Measurements from ENCODE around the gene GINS1.
"Not testable (repeated sequence)": the region's sequence is repeated elsewhere in the genome, so short reads cannot be mapped to it uniquely, and the experiment has no call there.

Gene GINS1

GRCh38 chr20:25457886-25458680 lies 50.6 kb downstream of the GINS1 start:
- DNase-seq: no peak

- DNase-seq: no peak
These were observed 51.8 kb downstream of the GINS1 start for GRCh38 chr20:25459111-25459830.

- DNase-seq: no peak
These were observed 52.6 kb downstream of the GINS1 start for GRCh38 chr20:25459916-25460535.

GRCh38 chr20:25460566-25461280 lies 53.2 kb downstream of the GINS1 start:
- no peak for DNase-seq

- DNase-seq: no peak
These were observed 53.8 kb downstream of the GINS1 start for GRCh38 chr20:25461281-25461650.

GRCh38 chr20:25461786-25462545 lies 54.5 kb downstream of the GINS1 start:
- no peak for DNase-seq

GRCh38 chr20:25464501-25465242 lies 57.2 kb downstream of the GINS1 start:
- no peak for DNase-seq

- no peak for DNase-seq
These were observed 58.0 kb downstream of the GINS1 start for GRCh38 chr20:25465243-25466135.

GRCh38 chr20:25466846-25467245 lies 59.4 kb downstream of the GINS1 start:
- no peak for DNase-seq

GRCh38 chr20:25467441-25467840 lies 60.0 kb downstream of the GINS1 start:
- DNase-seq: no peak

- no peak for DNase-seq
These were observed 60.9 kb downstream of the GINS1 start for GRCh38 chr20:25468126-25469075.

- DNase-seq: no peak
These were observed 62.1 kb downstream of the GINS1 start for GRCh38 chr20:25469558-25469957.

GRCh38 chr20:25470045-25470444 lies 62.6 kb downstream of the GINS1 start:
- DNase-seq: no peak

GRCh38 chr20:25471020-25471419 lies 63.5 kb downstream of the GINS1 start:
- DNase-seq: no peak

- DNase-seq: not testable (repeated sequence)
These were observed 65.8 kb downstream of the GINS1 start for GRCh38 chr20:25473297-25473696.

GRCh38 chr20:25476106-25477013 lies 68.9 kb downstream of the GINS1 start:
- DNase-seq: no peak

GRCh38 chr20:25477014-25477882 lies 69.8 kb downstream of the GINS1 start:
- no peak for DNase-seq

All from NCI-H2029 (cell line).